Medulla oblongata (tissue), 1 donor: ENCODE results near the gene KIAA0825.
"Not testable (repeated sequence)": the region's sequence is repeated elsewhere in the genome, so short reads cannot be mapped to it uniquely, and the experiment has no call there.

Experiments used
- DNase-seq: peaks from one replicate; pipeline ENCODE4 v3.0.0-alpha.2; 2015; ENCODE audit errors: extremely low spot score

KIAA0825 gene

DNA sequence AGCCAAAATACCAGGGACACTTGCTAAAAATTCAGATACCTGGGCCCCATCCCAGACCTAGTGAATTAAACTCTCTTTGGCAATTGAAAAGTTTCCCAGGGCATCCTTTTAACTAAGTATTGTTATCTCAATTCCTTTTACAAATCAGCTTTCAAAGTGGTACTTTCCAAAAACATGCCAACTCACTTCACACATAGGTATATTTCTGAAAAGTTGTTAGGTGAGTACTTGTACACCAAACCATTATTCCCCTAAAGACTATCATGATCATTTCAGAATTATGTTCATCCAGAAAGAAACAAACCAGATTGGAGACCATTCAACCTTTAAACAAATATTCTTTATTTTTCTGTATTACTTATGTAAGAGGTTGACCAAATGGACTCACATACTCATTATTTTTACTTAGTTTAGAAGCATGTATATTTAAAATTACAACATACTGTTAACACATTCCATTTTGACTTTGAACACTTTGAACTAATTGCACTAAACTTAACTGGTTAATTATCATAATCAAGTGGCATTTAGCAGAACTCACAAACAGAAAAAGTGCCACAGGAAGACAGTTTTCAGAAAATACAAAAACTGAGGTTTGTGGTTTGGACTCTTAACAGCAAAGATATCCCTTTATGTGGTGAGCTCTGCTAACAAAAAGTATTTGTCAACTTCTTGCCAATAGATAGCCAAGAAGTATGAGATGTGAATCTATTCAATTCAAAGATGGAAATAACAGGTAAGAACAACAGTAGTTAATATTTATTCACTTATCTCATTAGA, 40.7 kb downstream of the KIAA0825 start:
- DNase-seq = no peak

DNA sequence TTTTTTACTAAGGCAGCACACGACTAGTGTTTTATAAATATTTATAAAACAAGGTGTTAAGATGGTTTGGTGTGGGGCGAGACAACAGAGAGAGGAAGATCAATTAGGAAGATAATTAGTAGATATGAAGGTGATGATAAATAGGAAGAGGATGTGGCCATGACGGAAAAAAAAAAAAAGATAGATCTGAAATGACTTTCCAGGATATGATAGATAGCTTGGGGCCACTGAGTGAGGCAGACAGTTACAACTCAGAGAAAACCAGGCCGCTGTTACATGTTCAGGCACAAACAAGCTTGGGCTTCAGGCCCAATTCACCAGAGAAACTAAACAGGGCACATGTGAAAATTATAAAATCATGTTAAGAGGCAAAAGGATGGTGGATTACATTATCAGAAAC, 43.2 kb downstream of the KIAA0825 start:
- no peak for DNase-seq

DNA sequence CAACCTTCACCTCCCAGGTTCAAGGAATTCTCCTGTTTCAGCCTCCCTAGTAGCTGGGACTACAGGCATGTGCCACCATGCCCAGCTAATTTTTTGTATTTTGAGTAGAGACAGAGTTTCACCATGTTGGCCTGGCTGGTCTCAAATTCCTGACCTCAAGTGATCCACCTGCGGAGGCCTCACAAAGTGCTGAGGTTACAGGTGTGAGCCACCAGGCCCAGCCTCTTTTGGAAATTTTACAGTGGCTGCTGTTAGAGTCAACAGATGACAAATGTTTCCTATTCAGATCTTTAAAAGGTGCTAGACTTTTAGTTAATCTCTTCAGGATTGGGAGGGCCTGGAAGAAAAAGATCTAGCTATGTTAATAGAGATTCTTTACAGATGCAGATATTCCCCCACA, 45.1 kb downstream of the KIAA0825 start:
- DNase-seq = not testable (repeated sequence)

DNA sequence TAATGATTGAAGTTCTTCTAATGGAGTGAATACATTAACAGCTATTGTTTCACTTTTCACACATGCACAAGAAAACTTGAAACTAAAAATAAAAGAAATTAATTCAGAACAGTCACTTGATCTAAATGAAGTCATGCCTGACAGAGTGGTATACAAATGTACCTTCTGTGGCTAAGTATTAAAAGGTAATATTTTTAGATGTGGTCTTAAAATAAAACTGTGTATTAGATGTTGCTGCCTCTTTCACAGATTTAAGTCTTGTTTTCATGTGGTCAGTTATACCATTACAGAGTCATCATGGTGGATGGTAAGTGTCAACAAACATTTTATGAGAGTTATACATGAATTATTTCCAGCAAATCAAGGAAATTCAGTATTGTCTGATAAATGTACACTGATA, 47.0 kb downstream of the KIAA0825 start:
- DNase-seq = no peak

DNA sequence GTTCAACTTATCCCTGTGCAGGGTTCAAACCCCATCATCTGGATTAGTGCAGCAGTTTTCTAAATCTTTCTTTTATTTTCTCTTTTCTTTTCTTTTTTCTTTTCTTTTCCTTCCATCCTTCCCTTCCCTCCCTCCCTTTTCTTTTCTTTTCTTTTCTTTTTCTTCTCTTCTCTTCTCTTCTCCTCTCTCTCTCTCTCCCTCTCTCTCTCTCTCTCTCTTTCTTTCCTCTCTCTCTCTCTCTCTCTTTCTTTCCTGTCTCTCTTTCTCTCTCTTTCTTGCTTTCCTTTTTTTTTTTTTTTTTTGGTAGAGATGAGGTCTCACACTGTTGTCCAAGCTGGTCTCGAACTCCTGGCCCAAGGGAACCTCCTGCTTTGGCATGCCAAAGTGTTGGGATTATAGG, 53.6 kb downstream of the KIAA0825 start:
- no peak for DNase-seq

DNA sequence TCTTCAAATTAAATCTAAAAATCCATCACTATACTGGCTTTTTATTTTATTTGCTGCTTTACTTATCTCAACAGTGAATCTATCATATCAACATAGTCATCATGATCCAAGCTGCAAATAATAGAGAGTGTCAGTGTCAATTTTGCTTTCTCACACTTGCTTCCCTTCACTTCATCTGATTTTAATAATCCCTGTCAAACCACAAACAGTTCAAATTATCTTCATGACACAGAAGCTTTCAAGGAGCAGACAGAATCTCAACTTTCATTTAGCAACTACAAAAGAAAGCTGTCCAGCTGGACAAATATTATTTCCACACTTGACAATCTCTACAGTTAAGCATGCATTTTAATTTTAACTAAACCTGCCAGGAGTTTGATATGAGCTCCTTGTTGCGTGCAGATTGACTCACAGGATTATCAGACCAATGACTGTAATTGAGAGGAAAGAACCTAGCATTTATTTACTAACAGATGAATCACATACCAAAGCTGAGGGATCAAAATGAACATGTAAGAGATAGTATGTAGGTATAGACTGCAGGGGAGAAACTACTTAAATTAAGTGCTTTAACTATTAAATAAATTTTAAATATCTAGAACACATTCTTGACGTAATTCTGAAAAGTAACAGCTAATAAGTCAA, 56.0 kb downstream of the KIAA0825 start:
- DNase-seq = no peak

DNA sequence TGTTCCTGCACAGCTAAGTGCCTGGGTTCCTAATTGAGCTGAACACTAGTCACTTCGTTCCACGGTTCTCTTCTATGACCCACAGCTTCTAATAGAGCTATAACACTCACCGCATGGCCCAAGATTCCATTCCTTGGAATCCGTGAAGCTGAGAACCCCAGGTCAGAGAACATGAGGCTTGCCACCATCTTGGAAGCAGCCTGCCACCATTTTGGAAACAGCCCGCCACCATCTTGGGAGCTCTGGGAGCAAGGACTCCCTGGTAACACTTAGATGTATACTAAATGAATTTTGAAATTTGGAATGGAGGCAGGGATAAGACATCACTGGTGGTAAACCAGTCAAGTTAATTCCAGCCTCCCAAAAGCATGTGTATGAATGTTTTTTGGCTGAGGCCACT, 60.4 kb downstream of the KIAA0825 start:
- DNase-seq = no peak

DNA sequence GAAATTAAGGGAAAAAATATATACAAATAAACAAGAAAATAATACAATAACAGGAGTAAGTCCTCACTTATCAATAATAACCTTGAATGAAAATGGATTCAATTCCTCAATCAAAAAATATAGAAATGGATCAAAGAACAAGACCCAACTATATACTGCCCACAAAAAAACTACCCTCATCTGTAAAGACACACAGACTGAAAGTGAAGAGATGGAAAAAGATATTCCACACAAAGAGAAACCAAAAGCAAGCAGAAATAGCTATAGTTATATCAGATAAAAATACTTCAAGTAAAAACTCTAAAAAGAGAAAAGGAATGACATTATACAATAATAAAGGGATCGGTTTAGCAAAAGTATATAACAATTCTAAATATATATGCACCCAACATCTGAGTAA, 66.5 kb downstream of the KIAA0825 start:
- DNase-seq = no peak

DNA sequence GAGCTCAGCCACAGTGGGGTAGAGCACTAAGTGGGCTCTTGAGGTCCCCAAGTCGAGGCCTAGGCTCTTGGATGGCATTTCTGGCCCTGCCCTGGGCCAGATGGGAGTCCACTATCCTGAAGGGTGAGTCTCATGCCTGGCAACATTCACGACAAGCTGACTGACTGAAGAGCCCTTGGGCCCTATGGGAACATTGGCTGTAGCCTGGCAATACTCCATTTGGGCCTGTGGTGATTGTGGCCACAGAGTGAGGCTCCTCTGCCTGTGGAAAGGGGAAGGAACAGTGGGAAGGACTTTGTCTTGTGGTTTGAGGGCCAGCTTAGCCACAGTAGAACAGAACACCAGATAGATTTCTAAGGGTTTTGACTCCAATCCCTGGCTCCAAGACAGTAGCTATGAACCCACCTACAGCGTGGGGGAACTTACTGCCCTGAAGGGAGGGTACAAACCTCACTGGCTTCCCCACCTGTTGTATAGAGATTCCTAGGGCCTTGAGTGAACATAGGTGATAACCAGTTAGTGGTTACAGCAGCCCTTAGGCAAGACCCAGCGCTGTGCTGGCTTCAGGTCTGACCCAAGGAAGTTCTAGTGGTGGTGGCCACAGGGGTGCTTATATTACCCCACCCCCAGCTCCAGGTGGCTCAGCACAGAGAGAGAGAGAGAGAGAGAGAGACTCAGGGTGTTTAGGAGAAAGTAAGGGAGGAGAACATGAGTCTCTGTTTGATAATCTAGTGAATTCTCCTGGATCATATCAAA, 72.4 kb downstream of the KIAA0825 start:
- DNase-seq = peak; percentile 58

DNA sequence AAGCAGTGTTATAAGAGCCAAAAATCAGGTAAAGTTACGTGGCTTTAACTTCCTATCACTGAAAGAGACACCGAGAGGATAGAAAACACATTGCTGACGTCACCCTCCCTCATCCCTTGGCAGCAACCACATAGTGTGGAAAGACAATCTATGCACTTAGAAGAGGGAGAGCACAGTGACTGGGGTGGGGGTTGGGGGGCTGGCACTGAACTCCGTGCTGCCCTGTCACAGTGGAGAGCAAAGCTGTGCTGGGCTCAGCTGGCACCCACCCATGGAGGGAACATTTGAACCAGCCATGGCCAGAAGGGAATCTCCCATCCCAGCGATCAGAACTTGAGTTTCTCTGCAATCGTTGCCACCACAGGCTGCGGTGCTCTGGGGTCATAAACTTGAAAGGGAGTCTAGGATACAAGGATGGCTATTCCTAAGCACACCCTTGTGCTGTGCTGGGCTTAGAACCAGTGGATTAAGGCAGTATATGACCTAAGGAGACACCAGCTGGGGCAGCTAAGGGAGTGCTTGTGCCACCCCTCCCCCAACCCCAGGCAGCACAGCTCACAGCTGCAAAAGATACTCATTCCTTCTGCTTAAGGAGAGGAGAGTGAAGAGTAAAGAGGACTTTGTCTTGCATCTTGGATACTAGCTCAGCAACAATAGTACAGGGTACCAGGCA, 73.4 kb downstream of the KIAA0825 start:
- no peak for DNase-seq

DNA sequence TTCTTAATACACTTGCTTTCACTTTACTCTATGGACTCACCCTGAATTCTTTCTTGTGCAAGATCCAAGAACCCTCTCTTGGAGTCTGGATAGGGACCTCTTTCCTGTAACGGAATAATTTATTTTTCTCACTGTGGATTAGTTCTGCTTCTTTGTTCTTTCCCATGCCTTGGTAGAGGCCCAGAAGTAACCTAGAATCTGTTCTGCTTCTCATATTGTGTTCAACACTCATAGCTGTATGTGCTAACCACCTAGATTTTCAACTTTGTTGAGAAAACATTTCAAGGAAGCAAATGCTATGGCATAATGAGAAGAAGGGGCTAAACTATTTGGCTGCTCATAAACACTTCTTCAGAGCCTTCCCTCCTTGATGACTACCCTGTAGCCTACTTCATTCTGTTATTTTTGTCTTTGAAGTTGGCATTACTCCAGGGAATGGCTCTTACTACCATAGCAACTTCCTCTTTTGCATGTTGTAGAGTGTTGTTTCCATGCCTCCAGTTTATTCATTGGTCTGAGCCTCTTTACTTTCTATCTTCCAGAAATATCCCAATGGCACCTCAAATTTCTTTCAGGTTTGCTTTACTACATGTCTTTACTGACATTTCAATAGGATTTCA, 74.3 kb downstream of the KIAA0825 start:
- DNase-seq = peak; percentile 77

DNA sequence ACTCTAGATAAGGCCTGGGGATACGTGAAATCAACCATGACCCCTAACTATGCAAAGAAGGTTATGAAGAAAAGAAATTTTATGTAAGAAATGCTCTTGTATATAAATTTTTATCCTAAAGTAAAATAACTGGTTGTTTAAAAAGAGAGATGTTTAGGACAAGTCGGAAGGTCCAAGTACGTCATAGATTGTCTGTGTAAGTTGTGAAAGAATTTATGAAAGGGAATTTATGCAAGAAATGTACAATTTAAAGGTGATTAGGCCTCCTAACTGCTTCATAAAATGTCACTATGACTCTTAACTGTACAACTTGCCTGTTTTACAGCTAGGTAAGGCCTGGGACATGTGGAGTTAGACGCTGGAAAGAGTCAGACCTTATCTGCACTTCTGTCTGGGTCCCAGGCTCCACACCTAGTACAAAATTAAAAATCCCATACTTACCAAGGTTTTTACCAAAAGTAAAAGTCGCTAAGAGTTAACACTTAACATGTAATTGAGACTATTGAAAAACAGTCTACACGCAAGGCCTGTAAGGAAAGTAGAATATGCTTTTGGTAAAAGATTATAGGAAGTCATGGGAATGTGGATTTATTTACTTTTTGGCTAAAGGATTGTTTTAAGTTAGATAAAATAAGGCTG, 77.4 kb downstream of the KIAA0825 start:
- no peak for DNase-seq

DNA sequence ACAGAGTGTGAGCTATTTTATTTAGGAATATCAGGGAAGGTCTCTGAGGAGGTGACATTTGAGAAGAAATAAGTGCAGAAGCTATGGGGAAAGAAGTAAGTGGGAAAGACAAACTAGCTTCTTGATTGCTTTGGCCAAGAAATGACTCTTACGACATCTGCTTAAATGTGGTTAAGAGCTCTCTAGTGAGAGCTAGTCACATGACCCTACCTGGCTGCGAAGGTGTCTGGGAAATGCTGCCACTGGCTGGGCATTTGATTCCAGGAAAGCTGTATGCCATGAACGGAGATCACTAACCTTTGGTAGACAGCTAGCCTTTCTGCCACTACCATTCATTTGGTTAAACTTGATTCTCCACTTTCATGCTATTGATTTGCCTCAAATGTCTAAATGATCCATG, 80.1 kb downstream of the KIAA0825 start:
- no peak for DNase-seq

DNA sequence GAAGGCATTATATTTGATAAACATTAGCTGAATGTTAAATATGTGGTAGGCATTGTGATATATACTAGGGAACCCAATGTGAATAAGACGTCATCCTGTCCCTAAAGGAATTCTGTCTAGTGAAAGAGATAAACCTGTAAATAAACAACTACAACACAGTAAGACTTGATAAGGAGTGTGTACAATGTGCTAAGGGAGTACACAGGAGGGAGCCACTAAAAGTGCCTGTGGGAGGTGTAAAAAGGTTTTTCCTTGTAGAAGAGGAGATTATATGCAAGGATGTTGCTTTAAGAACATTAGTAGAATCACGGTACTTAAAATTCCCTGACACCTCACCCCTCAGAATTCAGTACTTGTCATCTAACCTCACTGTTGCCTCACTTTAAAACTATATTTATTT, 91.7 kb downstream of the KIAA0825 start:
- no peak for DNase-seq

DNA sequence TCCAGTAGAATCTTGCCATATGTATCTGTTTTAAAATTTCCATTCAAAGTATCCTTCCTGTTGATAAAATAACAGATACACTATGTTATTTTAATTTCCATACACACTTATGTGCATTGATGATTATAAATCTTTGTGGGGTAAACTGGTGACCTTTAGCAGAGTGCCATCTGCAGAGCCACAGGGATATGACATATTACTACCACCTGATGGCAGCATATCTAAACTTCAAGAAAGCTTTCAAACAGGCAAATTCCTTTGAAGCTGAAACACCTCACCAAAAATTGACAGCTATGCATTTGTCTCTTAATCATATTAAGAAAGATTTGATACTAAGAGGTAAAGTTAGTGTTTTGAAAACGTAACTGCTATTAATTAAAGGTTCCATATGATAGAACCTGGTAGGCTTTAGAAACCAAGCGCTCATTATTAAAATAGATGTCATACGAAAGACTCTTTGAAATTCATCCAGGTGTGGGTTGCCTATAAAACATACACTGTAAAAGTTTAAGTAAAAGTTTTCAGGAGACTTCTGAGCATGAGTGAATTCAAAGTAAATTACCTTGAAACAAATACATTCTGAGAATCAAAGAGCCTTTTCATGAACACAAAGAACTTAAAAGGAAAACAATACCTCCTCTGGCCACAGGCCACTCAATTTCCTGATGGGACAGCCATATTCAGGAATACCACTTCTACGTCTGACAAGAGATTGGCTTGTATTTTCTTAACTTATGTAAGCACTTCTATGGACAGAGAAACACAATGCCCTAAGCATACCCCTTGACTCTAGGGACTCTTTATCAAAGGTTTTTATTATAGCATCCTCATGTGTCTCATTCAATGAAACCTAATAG, 93.3 kb downstream of the KIAA0825 start:
- peak; percentile 55 for DNase-seq

DNA sequence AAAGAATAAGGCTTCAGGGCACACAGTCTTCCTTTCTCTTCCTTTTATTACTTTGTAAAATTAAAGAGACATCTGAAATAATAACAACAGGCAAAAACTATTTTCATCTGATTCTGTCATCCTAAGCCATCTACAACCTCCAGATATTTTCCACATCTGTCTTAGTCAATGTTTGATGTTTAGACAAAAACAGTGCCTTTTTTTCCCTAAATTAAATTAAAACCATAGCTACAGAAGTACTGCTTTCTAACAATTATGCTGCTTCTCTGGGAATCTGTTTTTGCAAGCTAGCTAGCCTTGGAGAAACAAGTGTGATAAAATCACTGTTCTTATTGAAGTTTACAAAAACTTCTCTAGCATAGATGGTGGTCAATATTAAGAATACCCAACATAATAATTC, 95.4 kb downstream of the KIAA0825 start:
- no peak for DNase-seq

DNA sequence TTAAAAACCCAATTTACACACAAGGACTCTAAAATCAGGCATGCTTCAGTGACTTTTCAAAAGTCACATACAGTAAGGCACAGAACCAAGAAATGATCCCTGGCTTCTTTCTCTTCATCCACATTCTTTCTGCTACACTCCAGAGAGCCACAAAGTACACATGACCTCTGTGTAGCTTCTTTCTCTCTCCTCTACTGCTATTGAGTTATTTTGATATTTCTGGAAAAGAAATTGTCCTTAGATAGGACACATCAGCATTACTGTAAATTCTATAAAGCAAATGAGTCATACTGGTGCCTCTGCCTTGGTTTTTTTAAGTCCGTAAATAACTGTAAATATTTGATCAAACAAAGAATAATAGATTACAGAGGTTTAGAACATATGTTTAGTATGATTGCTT, 96.3 kb downstream of the KIAA0825 start:
- no peak for DNase-seq

DNA sequence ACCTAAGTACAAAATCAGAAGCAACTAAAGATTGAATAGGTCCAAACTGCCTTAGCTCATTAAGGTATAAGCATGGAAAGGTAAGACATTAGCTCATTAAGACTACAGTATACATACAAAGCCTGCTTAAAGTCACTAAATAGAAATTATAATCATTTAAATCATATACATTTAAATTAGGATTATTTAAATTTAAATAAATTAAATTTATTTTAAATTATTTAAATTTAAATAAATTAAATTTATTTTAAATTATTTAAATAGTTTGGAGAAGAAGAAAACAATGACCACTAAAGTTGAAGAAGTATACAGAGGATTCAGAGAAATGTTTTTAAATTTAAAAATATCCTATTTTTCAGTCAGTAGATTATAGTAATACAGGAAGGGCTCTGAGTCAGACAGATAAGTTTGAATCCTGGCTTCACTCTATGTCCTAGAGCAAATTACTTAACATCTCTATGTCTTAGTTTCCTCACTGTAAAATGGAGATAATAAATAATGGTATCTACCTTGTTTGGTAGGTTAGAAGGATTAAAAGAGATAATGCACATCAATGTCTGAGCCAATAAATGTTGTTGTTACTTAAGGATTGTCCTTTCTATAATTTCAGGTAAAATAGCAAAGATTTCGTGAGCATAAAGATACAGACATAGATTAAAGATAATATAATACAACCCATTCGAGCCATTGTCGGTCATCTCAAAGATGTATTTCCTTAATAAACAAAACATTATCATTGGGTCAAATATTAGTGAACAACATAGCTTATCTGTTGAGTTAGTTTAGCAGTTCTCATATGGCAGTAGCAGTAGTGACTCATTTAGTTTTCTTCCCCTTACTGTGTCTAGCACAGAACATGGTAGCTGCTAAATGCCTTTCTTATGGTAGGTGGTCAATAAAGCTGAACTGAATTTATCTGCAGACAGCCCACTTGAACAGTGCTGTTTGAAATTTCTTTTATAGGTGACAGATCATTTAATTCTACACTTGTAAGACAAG, 100.6 kb downstream of the KIAA0825 start:
- no peak for DNase-seq

DNA sequence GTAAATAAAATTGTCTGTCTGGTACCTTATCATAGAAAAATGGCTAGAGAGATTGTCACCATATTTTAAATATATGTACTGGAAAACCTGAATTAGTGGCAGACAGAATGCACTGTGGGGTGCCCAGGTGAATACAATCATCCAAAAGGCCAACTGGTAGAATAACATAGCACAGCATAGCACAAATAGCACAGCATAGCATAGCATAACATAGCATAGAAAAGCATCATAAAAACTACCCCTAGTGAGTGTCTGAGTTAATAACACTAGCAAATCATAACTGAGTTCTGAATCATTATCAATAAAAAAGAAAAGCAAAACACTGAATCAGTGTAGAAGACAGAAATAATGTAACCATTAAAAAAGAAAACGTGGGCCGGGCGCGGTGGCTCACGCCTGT, 102.3 kb downstream of the KIAA0825 start:
- no peak for DNase-seq
